ENCODE measurements around the gene ZFAND2B.

Gene ZFAND2B

GRCh38 chr2:219220652-219221402 lies 14.2 kb downstream of the ZFAND2B start:
- no peak for DNase-seq (ENCODE audit: low spot score)

DNA sequence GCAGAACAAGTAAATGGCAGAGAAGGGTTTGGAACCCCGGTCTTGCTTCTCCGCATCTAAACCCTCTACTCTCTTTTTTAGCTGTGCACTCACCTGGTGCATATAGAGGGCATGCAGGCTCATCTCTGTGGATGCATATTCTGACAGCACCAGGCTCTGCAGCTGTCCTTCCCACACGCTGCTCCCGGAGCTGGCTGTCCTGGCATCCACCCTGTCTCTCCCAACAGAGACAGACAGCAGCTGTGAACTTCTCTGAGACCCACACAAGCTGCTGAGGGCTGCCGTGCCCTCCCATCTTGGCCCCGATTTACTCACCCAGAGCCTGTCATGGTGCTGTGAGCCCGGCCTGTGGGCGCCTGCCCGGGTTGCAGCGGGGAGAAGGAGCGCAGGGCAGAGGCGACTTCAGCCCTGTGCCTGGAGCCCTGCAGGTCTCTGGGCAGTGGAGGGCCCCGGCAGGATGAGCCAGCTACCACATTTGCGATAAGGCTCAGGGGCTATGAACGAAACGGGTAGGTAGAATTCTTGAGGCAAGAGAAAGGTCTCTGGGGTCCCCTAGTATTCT lies 15.5 kb downstream of the ZFAND2B start:
- DNase-seq (ENCODE audit: low spot score) = no peak

DNA sequence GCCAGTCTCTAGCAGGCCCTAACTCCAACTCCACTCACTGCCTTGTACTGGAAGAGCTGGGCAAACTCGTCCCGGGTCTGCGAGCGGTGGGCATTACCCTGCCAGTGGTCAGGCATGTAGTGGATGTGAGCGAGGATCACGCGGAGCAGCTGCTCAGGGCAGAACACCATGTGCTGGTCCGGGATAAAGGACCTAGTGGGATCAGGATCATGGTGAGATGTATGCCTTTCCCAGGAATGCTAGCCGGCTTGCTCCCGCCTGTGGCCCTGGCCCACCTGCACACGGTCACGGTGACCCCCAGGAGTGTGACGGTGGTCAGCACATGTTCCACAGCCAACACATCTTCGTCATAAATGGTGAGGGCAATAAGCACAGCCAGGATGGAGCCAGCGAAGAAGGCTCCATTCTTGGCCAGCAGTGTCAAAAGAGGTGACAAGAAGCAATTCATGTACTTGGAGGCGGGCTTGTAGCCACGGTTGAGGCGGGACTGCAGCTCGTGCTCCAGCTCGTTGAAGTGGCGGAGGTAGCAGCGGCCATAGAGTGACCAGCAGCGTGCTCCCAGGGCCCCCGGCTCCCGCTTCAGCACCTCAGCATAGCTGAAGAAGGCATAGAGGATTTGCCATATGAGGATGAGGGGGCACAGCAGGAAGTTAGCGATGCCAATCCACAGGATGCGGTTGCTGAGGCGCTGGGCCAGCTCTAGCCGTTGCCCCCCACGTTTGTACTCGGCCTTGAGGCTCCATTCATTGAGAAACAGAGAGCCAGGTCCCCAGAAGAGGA lies 17.4 kb downstream of the ZFAND2B start:
- DNase-seq (ENCODE audit: low spot score) = no peak

GRCh38 chr2:219225350-219225749 lies 18.8 kb downstream of the ZFAND2B start:
- no peak for DNase-seq (ENCODE audit: low spot score)

GRCh38 chr2:219228041-219228910 lies 21.7 kb downstream of the ZFAND2B start:
- DNase-seq (ENCODE audit: low spot score) = no peak

DNA sequence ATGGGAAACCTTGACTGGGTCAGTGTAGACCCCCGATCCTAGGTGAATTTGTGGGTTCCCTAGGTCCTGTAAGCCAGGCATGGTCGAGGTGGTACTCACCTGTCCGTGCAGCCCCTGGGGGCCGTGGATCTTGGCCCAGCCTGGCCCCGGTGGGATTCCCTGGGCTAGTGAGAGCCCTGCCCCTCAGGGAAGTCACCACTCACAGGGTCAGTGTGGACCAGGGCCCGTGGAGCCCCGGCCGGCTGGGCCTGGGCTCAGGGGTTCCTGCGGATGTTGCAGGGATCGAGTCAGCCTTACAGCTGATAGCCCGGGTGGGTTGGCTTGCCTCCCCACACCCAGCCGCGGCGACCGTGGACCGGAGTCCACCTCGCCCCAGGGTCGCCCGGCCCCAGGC lies 22.3 kb downstream of the ZFAND2B start:
- DNase-seq (ENCODE audit: low spot score) = no peak

GRCh38 chr2:219229305-219230058 lies 22.9 kb downstream of the ZFAND2B start, which contains the start of the genes ANKZF1 and ATG9A:
ANKZF1 (plus strand) TSS chr2:219229806; CDS start chr2:219230258, 452 bp downstream.
ATG9A (minus strand) TSS chr2:219229636; CDS start chr2:219228024, 1,612 bp downstream.
- peak; percentile 98 for DNase-seq (ENCODE audit: low spot score)

GRCh38 chr2:219230059-219230540 lies 23.5 kb downstream of the ZFAND2B start:
- DNase-seq (ENCODE audit: low spot score) = peak; percentile 33

DNA sequence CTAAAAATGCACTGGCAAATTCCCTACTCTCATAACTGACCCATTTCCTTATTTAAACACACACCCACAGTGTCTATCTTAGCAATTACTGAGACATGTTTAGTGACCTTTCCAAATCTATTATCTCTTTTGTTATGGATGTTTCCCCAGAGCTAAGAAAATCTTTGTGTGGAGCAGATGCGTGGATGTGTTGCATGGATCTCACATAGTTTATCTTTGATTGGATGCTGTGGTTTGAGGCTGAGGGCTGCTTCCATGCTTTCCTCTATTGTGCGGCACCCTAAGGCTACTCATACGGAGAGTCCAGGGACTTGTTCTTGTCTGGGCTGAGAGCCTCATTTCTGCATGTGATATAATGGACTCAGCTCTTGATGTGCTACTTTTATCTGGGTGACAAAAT lies 27.7 kb downstream of the ZFAND2B start:
- no peak for DNase-seq (ENCODE audit: low spot score)

DNA sequence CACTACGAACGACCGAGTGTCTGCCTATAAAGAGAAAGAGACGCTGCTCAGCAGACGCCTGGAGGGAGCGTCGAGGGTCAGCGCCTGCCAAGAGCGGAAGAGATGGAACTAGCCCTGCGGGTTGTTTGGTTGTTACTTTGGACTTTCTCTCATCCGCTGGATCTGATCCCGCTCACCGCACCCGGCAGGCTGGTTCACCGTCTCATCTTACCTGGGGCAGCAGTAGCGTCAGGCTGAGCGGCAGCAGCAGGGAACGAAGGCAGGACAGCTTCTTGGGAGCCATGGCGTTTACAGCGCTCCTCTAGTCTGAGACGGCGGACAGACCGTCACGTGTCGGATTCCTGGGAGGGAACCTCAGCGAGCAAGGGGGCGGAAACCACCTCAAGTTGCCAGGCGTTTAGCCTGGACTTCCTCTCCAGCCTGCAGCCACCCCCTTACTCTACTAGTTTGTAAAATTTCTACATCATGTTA lies 36.7 kb downstream of the ZFAND2B start:
- no peak for DNase-seq (ENCODE audit: low spot score)

GRCh38 chr2:219244789-219245147 lies 38.2 kb downstream of the ZFAND2B start:
- no peak for DNase-seq (ENCODE audit: low spot score)

- peak; percentile 94 for DNase-seq (ENCODE audit: low spot score)
These were observed 38.7 kb downstream of the ZFAND2B start, which contains the start of the genes GLB1L and STK16 for GRCh38 chr2:219245148-219245898. GLB1L (minus strand) TSS chr2:219245444; CDS start chr2:219243573, 1,871 bp downstream. STK16 (plus strand) TSS chr2:219245479; CDS start chr2:219246000, 521 bp downstream.

GRCh38 chr2:219245899-219246230 lies 39.3 kb downstream of the ZFAND2B start:
- DNase-seq (ENCODE audit: low spot score) = no peak

- DNase-seq (ENCODE audit: low spot score) = no peak
These were observed 40.0 kb downstream of the ZFAND2B start for GRCh38 chr2:219246559-219246958.

- DNase-seq (ENCODE audit: low spot score) = no peak
These were observed 41.4 kb downstream of the ZFAND2B start for GRCh38 chr2:219247678-219248642.

DNA sequence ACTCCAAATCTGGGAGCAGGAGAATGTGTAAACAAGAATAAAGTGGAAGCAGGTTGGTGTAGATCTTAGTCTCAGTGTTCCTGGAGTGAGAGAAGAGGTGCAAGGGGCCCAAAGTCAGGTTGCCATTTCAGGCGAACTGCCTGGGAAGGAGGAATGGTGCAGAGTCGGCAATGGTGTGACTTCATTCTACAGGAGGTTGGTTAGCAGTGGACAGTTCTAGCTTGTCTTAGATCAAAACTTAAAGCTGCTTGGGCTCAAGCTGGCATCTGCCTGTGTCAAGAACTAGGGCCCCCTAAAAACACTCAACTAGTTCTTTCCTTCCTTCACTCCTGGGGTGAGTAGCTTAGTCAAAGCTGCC lies 42.2 kb downstream of the ZFAND2B start:
- no peak for DNase-seq (ENCODE audit: low spot score)

- DNase-seq (ENCODE audit: low spot score) = peak; percentile 64
These were observed 42.8 kb downstream of the ZFAND2B start for GRCh38 chr2:219249203-219249980.

All from COLO829 (cell line).